ENCODE results near the gene TRAPPC3L. TPM values are rescaled to one million over a fixed set of nuclear protein-coding genes. Genes with fewer than 3 reads are reported as not detected.

The TRAPPC3L gene
- total and polyA plus RNA-seq, 10 donors = 0.33 to 6.3 (median 2.9) TPM

GRCh38 chr6:116556065-116556464 is 10.6 kb upstream of the TRAPPC3L start:
- intact Hi-C loops (cut with DNase I; ENCODE audit: low total_unique reads) = no loop called here
- no peak overlapping the region for H3K4me3 ChIP-seq
- TF ChIP-seq POLR2A (IDR thresholded peaks at IDR 0.05) = no peak
- no peak for TF ChIP-seq CTCF (IDR thresholded peaks at IDR 0.05 in 8 of 11, conservative IDR thresholded peaks at IDR 0.05 in 3 of 11)
- TF ChIP-seq POLR2AphosphoS5 (IDR thresholded peaks at IDR 0.05) = no peak
- no peaks in the 10 kb centered on the region for H3K27me3 ChIP-seq (replicated peaks in 1 of 7)
- WGBS, 5 donors = 89 to 98% (median 93%) methylated on average over 1 of the region's 1 CpG
- DNase-seq = no peak
- no peaks in the 10 kb centered on the region for H3K36me3 ChIP-seq
- no peak overlapping the region for H3K27ac ChIP-seq
- no peaks in the 10 kb centered on the region for H3K9me3 ChIP-seq
- peaks cover 0 to 2% (median 1%) of the 10 kb centered on the region in 6 donors for H3K4me1 ChIP-seq

GRCh38 chr6:116553451-116553850 is 8.0 kb upstream of the TRAPPC3L start, which contains the start of gene CALHM4:
CALHM4 (plus strand) TSS chr6:116553751; CDS start chr6:116553794, 43 bp downstream.
- Histone ChIP-seq H3K4me3 (no peak within 1 kb of the TSS), H3K9me3 (no peaks in the 10 kb centered on the region), H3K27ac (no peak within 1 kb of the TSS), H3K36me3 (no peaks in the 10 kb centered on the region), H3K27me3 (replicated peaks in 1 of 7) (no peaks in the 10 kb centered on the region), H3K4me1 (no peaks in the 10 kb centered on the region)
- intact Hi-C loops (cut with DNase I; ENCODE audit: low total_unique reads) = no loop called here
- TF ChIP-seq POLR2A (IDR thresholded peaks at IDR 0.05) (no peak), POLR2AphosphoS5 (IDR thresholded peaks at IDR 0.05) (no peak), CTCF (IDR thresholded peaks at IDR 0.05 in 8 of 11, conservative IDR thresholded peaks at IDR 0.05 in 3 of 11) (no peak)
- DNase-seq = no peak

GRCh38 chr6:116550796-116551195 is 5.3 kb upstream of the TRAPPC3L start:
- no peak for DNase-seq
- Histone ChIP-seq H3K4me3 (no peak overlapping the region), H3K36me3 (no peaks in the 10 kb centered on the region), H3K4me1 (no peaks in the 10 kb centered on the region), H3K27ac (no peak overlapping the region), H3K27me3 (replicated peaks in 1 of 7) (no peaks in the 10 kb centered on the region), H3K9me3 (no peaks in the 10 kb centered on the region)
- 68 to 79% (median 73%) methylated on average over 4 of the region's 4 CpGs for WGBS, 5 donors
- intact Hi-C loops (cut with DNase I; ENCODE audit: low total_unique reads) = no loop called here
- TF ChIP-seq POLR2A (IDR thresholded peaks at IDR 0.05) = no peak
- TF ChIP-seq POLR2AphosphoS5 (IDR thresholded peaks at IDR 0.05) = no peak
- no peak for TF ChIP-seq CTCF (IDR thresholded peaks at IDR 0.05 in 8 of 11, conservative IDR thresholded peaks at IDR 0.05 in 3 of 11)

GRCh38 chr6:116547358-116547757 is 1.9 kb upstream of the TRAPPC3L start:
- DNase-seq = no peak
- TF ChIP-seq POLR2A (IDR thresholded peaks at IDR 0.05) = no peak
- Histone ChIP-seq H3K27me3 (replicated peaks in 1 of 7) (no peaks in the 10 kb centered on the region), H3K4me1 (no peaks in the 10 kb centered on the region), H3K27ac (no peak overlapping the region), H3K36me3 (no peaks in the 10 kb centered on the region), H3K9me3 (no peaks in the 10 kb centered on the region), H3K4me3 (no peak overlapping the region)
- WGBS, 5 donors = 85 to 92% (median 88%) methylated on average over 5 to 6 of the region's 6 CpGs
- intact Hi-C loops (cut with DNase I; ENCODE audit: low total_unique reads) = no loop called here

- TF ChIP-seq POLR2AphosphoS5 (IDR thresholded peaks at IDR 0.05) = no peak
- TF ChIP-seq POLR2A (IDR thresholded peaks at IDR 0.05) = no peak
- no peak for TF ChIP-seq CTCF (IDR thresholded peaks at IDR 0.05 in 8 of 11, conservative IDR thresholded peaks at IDR 0.05 in 3 of 11)
- Histone ChIP-seq H3K36me3 (no peaks in the 10 kb centered on the region), H3K9me3 (no peaks in the 10 kb centered on the region), H3K27me3 (replicated peaks in 1 of 7) (no peaks in the 10 kb centered on the region), H3K4me1 (no peaks in the 10 kb centered on the region), H3K27ac (no peak overlapping the region), H3K4me3 (no peak overlapping the region)
- DNase-seq = no peak
- intact Hi-C loops (cut with DNase I; ENCODE audit: low total_unique reads) = no loop called here
Observed at GRCh38 chr6:116543149-116543548, 2.3 kb downstream of the TRAPPC3L start.
